ENCODE data around the gene FCRL2. TPM values are rescaled to one million over a fixed set of nuclear protein-coding genes. Genes with fewer than 3 reads are reported as not detected.

Gene FCRL2
- total RNA-seq, 1 donor from 2014 or later = not detected

DNA sequence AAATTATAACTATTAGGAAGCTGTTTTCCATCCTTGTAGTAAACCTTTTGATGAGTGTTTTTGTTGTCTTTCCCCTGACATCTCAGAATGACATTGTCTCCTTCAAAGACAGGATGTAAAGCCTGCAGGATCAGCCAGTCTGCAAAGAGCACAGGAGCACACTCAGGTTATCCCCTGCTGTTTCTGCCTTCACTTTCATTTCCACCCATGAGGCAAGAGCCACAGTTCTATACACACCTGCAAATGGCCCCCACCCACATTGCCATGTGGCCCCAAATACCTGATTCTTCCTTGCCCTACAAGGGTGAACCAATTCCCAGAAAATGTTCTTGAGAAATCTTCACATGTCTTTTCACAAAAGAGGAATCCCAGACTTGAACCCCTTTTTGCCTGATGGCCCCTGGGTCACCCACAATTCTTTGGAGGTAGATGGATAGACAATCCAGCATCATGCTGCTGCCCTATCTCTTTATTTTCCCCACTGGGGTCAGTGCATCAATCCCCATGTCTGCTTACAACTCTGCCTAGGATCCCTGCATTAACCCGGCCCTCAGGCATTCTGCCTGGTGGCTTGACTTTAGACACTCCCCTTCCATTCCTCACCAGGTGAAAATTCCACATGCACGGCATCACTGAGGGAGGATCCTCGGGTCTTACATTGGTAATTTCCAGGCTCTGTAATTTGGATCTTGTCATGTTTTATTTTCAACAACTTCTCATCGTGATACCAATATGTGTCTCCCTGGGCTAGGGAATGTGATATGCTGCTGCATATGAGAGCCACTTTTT, 79.0 kb downstream of the FCRL2 start:
- no peaks in the 10 kb centered on the region for H3K27me3 ChIP-seq (ENCODE audit: control insufficient read depth, insufficient read depth, low read length)
- no peak for DNase-seq (ENCODE audit: low read depth)
- no peak overlapping the region for H3K4me3 ChIP-seq (ENCODE audit: low read depth, low read length)
- H3K36me3 ChIP-seq (ENCODE audit: control insufficient read depth, insufficient read depth, low read length) = no peaks in the 10 kb centered on the region
- TF ChIP-seq, protein P1, sequence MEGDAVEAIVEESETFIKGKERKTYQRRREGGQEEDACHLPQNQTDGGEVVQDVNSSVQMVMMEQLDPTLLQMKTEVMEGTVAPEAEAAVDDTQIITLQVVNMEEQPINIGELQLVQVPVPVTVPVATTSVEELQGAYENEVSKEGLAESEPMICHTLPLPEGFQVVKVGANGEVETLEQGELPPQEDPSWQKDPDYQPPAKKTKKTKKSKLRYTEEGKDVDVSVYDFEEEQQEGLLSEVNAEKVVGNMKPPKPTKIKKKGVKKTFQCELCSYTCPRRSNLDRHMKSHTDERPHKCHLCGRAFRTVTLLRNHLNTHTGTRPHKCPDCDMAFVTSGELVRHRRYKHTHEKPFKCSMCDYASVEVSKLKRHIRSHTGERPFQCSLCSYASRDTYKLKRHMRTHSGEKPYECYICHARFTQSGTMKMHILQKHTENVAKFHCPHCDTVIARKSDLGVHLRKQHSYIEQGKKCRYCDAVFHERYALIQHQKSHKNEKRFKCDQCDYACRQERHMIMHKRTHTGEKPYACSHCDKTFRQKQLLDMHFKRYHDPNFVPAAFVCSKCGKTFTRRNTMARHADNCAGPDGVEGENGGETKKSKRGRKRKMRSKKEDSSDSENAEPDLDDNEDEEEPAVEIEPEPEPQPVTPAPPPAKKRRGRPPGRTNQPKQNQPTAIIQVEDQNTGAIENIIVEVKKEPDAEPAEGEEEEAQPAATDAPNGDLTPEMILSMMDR (IDR thresholded peaks at IDR 0.05; ENCODE audit: insufficient read depth, low read length, poor library complexity, severe bottlenecking) = no peak

DNA sequence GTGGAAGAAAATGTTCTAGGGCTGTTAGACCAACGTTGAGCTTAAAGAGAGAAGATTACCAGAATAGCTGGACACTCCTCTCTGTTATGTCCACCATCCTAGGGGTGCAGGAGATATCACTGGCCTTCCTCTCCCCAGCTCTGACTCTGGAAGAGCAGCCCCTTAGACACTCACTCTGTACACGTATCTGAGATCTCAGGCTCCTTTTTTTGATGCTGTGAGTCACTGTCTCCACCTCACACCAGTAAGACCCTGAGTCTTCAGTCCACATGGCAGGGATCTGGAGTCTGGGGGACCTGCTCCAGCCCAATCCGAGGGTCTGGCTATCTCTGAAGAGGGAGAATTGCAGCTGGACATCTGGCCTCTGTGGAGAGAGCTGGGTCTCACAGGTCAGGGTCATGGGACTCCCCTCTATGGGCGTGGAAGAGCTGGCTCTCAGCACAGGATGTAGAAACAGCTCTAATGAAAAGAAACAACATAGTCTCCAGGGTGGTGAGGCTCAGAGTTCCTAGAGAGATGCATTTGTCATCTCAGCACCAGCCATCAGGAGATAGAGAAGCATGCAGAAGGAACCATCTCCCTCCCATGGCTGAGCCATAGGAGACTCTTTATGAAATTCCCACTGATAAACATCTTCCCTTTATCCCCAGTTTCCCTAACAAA, 79.8 kb downstream of the FCRL2 start:
- no peaks in the 10 kb centered on the region for H3K27me3 ChIP-seq (ENCODE audit: control insufficient read depth, insufficient read depth, low read length)
- DNase-seq (ENCODE audit: low read depth) = no peak
- H3K36me3 ChIP-seq (ENCODE audit: control insufficient read depth, insufficient read depth, low read length) = no peaks in the 10 kb centered on the region
- no peak overlapping the region for H3K4me3 ChIP-seq (ENCODE audit: low read depth, low read length)
- TF ChIP-seq, protein P1 (IDR thresholded peaks at IDR 0.05; ENCODE audit: insufficient read depth, low read length, poor library complexity, severe bottlenecking) = no peak

Other genes with a start within 250 kb of the FCRL2 start
- gene FCRL5, start 224.6 kb downstream of the FCRL2 start, total RNA-seq = not detected in 2 replicates
- not detected in 2 replicates for gene FCRL4, start 179.0 kb downstream of the FCRL2 start, total RNA-seq
- not detected in 2 replicates for gene FCRL3, start 76.4 kb downstream of the FCRL2 start, total RNA-seq
- gene FCRL1, start 43.0 kb upstream of the FCRL2 start, total RNA-seq = not detected in 2 replicates
- not detected in 2 replicates for gene CD5L, start 64.7 kb upstream of the FCRL2 start, total RNA-seq
- 119 and 126 TPM in 2 replicates for gene KIRREL1, start 216.5 kb upstream of the FCRL2 start, total RNA-seq